ENCODE data around the gene MFAP1. TPM values are rescaled to one million over a fixed set of nuclear protein-coding genes. Genes with fewer than 3 reads are reported as not detected.
"Not testable (repeated sequence)": the region's sequence is repeated elsewhere in the genome, so short reads cannot be mapped to it uniquely, and the experiment has no call there.

Gene MFAP1
- total RNA-seq, 1 experiment from 2014 or later, result 44.7 TPM

DNA sequence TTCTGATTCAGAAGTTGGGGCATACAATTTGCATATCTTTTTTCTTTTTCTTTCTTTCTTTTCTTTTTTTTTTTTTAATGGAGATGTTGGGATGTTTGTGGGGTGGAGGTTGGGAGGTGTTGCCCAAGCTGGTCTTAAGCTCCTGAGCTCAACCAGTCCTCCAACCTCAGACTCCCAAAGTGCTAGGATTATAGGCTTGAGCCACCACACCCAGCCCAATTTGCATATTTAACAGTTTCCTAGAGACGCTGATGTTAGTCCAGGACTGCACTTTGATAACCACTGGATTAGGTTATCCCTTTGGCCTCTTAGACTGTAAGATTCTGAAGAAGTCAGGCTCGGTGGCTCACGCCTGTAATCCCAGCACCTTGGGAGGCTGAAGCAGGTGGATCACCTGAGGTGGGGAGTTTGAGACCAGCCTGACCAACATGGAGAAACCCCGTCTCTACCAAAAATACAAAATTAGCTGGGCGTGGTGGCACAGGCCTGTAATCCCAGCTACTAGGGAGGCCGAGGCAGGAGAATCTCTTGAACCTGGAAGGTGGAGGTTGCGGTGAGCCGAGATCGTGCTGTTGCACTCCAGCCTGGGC is 5.6 kb upstream of the MFAP1 start:
- H4K91ac ChIP-seq (ENCODE audit: insufficient read length, low read depth, low read length); H3K4me1 ChIP-seq (ENCODE audit: insufficient read depth, low read length); H3K27me3 ChIP-seq (ENCODE audit: insufficient read depth, low read length); H3K27ac ChIP-seq (ENCODE audit: insufficient read length, low read depth, low read length); H3K27ac Mint-ChIP-seq; H2BK5ac ChIP-seq (ENCODE audit: insufficient read length, low read length); H2BK12ac ChIP-seq (ENCODE audit: insufficient read length, low read depth, low read length); H4K5ac ChIP-seq (ENCODE audit: insufficient read length, low read depth, low read length); DNase-seq; H3K4ac ChIP-seq (ENCODE audit: low read depth, low read length); H4K20me1 ChIP-seq (ENCODE audit: control insufficient read depth, insufficient read depth, insufficient read length); H3K4me2 ChIP-seq (ENCODE audit: insufficient read depth, insufficient read length, low read length); H3K56ac ChIP-seq (ENCODE audit: insufficient read length, low read depth, low read length); H2AFZ ChIP-seq (ENCODE audit: low read length); H3K79me1 ChIP-seq (ENCODE audit: insufficient read depth, low read depth, low read length, poor library complexity, severe bottlenecking); H3K4me3 Mint-ChIP-seq; H3K23me2 ChIP-seq (ENCODE audit: insufficient read length, low read depth, low read length, poor library complexity, severe bottlenecking); H3K14ac ChIP-seq (ENCODE audit: insufficient read depth, low read length); H3K27me3 Mint-ChIP-seq (ENCODE audit: low read depth); H4K8ac ChIP-seq (replicated peaks; ENCODE audit: insufficient read length, low read depth, low read length); H2AK5ac ChIP-seq (ENCODE audit: insufficient read length, low read length); H2BK15ac ChIP-seq (ENCODE audit: low read depth, low read length); H2BK20ac ChIP-seq (ENCODE audit: low read depth, low read length, poor library complexity, severe bottlenecking); H3K23ac ChIP-seq (ENCODE audit: insufficient read length, low read depth, low read length); H3K9me3 ChIP-seq (ENCODE audit: control insufficient read depth, low read depth, low read length); H2BK120ac ChIP-seq (ENCODE audit: low read depth, low read length, poor library complexity, severe bottlenecking); H3K18ac ChIP-seq (ENCODE audit: insufficient read length, low read depth, low read length); H3K9ac ChIP-seq (ENCODE audit: extremely low read depth, insufficient read length, low read length); H3T11ph ChIP-seq (ENCODE audit: low read length); H3K79me2 ChIP-seq (ENCODE audit: insufficient read depth, low read length): not testable (repeated sequence)
- H3K9me3 Mint-ChIP-seq, result peaks cover 6 to 14% of the 10 kb centered on the region in 2 experiments
- peaks cover 10 to 40% (median 34%) of the 10 kb centered on the region in 3 experiments for H3K36me3 Mint-ChIP-seq (ENCODE audit: insufficient read depth in 1 of 3, low read depth in 3 of 3)
- no CpG with 5 or more reads among the region's 9 CpGs for WGBS (ENCODE audit: extremely low coverage, insufficient read length, low lambda C conversion rate)
- H3K4me1 Mint-ChIP-seq, result peaks cover 10 to 14% of the 10 kb centered on the region in 2 experiments

All from H9 (cell line).